Psoas muscle (tissue), 8 donors: Measurements from ENCODE around the gene SLITRK4. TPM values are rescaled to one million over a fixed set of nuclear protein-coding genes. Genes with fewer than 3 reads are reported as not detected.

Experiments used
- ATAC-seq, 4 donors: fragments of 200-7000 bp; cut with Tn5 transposase; one replicate each; pipeline ENCODE4 v1.9.1; 2020; ENCODE audit warnings: moderate library complexity in 3 of 4, mild to moderate bottlenecking in 2 of 4
- DNase-seq, 2 donors: peaks; one replicate each; pipeline ENCODE4 v3.0.0-alpha.2; 2020
- H3K27ac ChIP-seq: fragments of 200-600 bp; one replicate; pipeline ENCODE4 v1.8.0; 2022
- H3K27me3 ChIP-seq, 3 donors: fragments of 200-600 bp in 1 of 3; one replicate each; pipeline versions ENCODE4 v1.6.1 to v1.8.0; 2013 to 2022; ENCODE audit warnings: low read length in 2 of 3, mild to moderate bottlenecking in 2 of 3, moderate library complexity in 1 of 3; ENCODE audit not compliant: insufficient read depth in 3 of 3
- H3K36me3 ChIP-seq, 2 donors: fragments of 200-600 bp in 1 of 2; one replicate each; pipeline versions ENCODE4 v1.6.1 to v1.8.0; 2013 to 2022; ENCODE audit warnings: low read depth in 1 of 2, mild to moderate bottlenecking in 1 of 2, moderate library complexity in 1 of 2; ENCODE audit not compliant: insufficient read depth in 1 of 2
- H3K4me1 ChIP-seq: fragments of 200-600 bp; one replicate; pipeline ENCODE4 v1.8.0; 2022
- H3K4me3 ChIP-seq: fragments of 200-600 bp; one replicate; pipeline ENCODE4 v1.8.0; 2022; ENCODE audit warnings: mild to moderate bottlenecking
- H3K9me3 ChIP-seq: fragments of 200-600 bp; one replicate; pipeline ENCODE4 v1.8.0; 2022
- WGBS, 3 donors: extraction: QIAGEN DNeasy Blood & Tissue Kit; methylation state at CpG; one replicate each; pipeline versions ENCODE4 v1.1.6 to v1.1.7; 2013; 5-methylcytosine and 5-hydroxymethylcytosine counted together
- intact Hi-C, 2 donors: fragments of 100-400 bp; cut with DNase I; formaldehyde crosslinking; loops; one replicate each; pipeline versions ENCODE4 v1.11.0 to v1.14.2; 2022
- long read RNA-seq, 2 donors: library from polyadenylated mRNA; unstranded; transcript quantifications; one replicate each; pipeline ENCODE4 v2.0.0, GENCODE V29; 2021
- polyA plus RNA-seq, 3 donors: library from polyadenylated mRNA; stranded (reverse); fragments of 200-250 nt; gene quantifications; one replicate each; pipeline ENCODE4 v1.2.3, GENCODE V29; 2013
- total RNA-seq, 4 donors: library from RNA; stranded (reverse); fragmentation: NEBNext Ultra II Directional in 2 of 4; extraction: Animal tissue kit (Norgen Biotek cat#: 25700) in 2 of 4; gene quantifications; one replicate each; pipeline versions ENCODE4 v1.2.1 to v1.2.4, GENCODE V29; 2021 to 2023
- TF ChIP-seq, protein P1 (sequence below): fragments of 200-600 bp; IDR thresholded peaks from one replicate; pipeline ENCODE4 v1.8.0; 2022; ENCODE audit warnings: antibody characterized with exemption
- donor health status: healthy with polysubstance abuse.
- donor health status: DM: no; HTN: no; CAD: no; lungs with moderate emphysema.
- donor health status: Bipolar disorder and iron deficiency.
- donor health status: healthy.
- donor health status: DM: yes; HTN: yes; CAD: no.
- donor health status: DM: no; HTN: no; CAD: no.
- donor health status: DM: no; HTN: no; CAD: no.
- donor health status: DM: yes; HTN: yes; CAD: no.

Gene SLITRK4, protein sequence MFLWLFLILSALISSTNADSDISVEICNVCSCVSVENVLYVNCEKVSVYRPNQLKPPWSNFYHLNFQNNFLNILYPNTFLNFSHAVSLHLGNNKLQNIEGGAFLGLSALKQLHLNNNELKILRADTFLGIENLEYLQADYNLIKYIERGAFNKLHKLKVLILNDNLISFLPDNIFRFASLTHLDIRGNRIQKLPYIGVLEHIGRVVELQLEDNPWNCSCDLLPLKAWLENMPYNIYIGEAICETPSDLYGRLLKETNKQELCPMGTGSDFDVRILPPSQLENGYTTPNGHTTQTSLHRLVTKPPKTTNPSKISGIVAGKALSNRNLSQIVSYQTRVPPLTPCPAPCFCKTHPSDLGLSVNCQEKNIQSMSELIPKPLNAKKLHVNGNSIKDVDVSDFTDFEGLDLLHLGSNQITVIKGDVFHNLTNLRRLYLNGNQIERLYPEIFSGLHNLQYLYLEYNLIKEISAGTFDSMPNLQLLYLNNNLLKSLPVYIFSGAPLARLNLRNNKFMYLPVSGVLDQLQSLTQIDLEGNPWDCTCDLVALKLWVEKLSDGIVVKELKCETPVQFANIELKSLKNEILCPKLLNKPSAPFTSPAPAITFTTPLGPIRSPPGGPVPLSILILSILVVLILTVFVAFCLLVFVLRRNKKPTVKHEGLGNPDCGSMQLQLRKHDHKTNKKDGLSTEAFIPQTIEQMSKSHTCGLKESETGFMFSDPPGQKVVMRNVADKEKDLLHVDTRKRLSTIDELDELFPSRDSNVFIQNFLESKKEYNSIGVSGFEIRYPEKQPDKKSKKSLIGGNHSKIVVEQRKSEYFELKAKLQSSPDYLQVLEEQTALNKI
- total RNA-seq (10 to 100 TPM; 12.9 to 39.2 (median 14.3) TPM), polyA plus RNA-seq (10 to 100 TPM in 1 of 3 donors, 1 to 10 TPM in 1, under 1 TPM in 1; 0.13 to 31.5 (median 8.6) TPM)
- long read RNA-seq, donor 1, full-length matches to known transcripts, result 22 of 25 reads
- long read RNA-seq, donor 1, partial matches to known transcripts, result 0 of 25 reads
- long read RNA-seq, donor 1, other reads (novel, unspliced or antisense), result 3 of 25 reads
- long read RNA-seq, donor 2, full-length matches to known transcripts, result 21 of 27 reads
- long read RNA-seq, donor 2, partial matches to known transcripts, result 0 of 27 reads
- long read RNA-seq, donor 2, other reads (novel, unspliced or antisense), result 6 of 27 reads

DNA sequence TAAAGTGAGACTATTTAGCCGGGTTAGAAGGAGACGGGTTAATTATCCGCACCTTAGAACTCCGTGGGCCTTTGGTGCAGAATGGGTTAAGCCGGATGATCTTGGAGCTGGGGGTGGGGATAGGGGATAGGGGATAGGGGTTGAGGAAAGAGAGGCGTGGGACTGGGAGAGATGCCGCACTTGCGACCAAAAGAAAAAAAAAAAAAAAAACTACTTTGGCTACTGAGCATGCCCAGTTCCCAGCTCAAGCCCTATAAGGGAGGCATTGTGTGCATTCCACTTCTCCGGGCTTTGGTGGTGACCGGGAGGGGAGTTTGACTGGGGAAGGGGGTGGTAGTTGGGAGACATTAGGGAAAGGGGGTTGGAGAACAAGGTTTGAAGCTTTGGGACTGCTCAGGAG is at the start of gene SLITRK4:
SLITRK4 (minus strand) TSS at position 187 of the 400 bp plus-strand sequence. CDS start 4,993 bp downstream, outside the sequence.
- Histone ChIP-seq H3K4me3 (peak within 1 kb of the TSS; percentile 64), H3K4me1 (no peaks in the 10 kb centered on the region), H3K27me3 (peaks cover 2 to 19% (median 2%) of the 10 kb centered on the region in 3 donors), H3K36me3 (no peaks in the 10 kb centered on the region), H3K27ac (no peak within 1 kb of the TSS), H3K9me3 (no peaks in the 10 kb centered on the region)
- ATAC-seq (peak; percentile 13 to 38 (median 36)), DNase-seq (no peak)
- intact Hi-C loops, result no loop called here
- TF ChIP-seq, protein P1, sequence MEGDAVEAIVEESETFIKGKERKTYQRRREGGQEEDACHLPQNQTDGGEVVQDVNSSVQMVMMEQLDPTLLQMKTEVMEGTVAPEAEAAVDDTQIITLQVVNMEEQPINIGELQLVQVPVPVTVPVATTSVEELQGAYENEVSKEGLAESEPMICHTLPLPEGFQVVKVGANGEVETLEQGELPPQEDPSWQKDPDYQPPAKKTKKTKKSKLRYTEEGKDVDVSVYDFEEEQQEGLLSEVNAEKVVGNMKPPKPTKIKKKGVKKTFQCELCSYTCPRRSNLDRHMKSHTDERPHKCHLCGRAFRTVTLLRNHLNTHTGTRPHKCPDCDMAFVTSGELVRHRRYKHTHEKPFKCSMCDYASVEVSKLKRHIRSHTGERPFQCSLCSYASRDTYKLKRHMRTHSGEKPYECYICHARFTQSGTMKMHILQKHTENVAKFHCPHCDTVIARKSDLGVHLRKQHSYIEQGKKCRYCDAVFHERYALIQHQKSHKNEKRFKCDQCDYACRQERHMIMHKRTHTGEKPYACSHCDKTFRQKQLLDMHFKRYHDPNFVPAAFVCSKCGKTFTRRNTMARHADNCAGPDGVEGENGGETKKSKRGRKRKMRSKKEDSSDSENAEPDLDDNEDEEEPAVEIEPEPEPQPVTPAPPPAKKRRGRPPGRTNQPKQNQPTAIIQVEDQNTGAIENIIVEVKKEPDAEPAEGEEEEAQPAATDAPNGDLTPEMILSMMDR, result no peak
- 0 to 29% (median 12%) methylated on average over 7 to 10 of the region's 10 CpGs for WGBS, 3 donors

DNA sequence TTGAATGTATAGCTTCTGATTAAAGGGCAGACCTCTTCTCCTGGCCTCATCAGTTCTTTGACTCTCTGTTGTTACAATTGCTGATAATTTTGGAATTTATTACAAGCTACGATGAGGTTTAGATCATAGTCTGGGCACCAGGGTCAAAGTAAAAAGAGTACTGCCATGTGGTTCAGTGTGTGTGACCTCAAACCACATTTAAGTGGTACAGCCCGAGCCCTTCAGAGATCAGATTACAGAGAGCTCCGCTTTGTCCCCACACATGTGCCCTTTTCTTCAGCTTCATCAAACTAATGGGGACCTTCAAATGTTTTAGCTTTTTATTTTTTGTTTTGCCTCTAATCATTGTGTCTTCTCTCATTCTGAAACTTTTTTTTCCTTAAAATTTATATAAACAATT is 47.6 kb upstream of the SLITRK4 start:
- no peak for DNase-seq
- 19 to 36% (median 33%) methylated on average over 3 of the region's 3 CpGs for WGBS, 3 donors
- intact Hi-C loops, result no loop called here
- H3K36me3 ChIP-seq, result no peaks in the 10 kb centered on the region
- H3K27me3 ChIP-seq, result no peaks in the 10 kb centered on the region
- ATAC-seq, result no peak
- no peaks in the 10 kb centered on the region for H3K9me3 ChIP-seq
- no peaks in the 10 kb centered on the region for H3K4me1 ChIP-seq
- TF ChIP-seq, protein P1, result no peak
- H3K27ac ChIP-seq, result no peak overlapping the region
- H3K4me3 ChIP-seq, result no peak overlapping the region

DNA sequence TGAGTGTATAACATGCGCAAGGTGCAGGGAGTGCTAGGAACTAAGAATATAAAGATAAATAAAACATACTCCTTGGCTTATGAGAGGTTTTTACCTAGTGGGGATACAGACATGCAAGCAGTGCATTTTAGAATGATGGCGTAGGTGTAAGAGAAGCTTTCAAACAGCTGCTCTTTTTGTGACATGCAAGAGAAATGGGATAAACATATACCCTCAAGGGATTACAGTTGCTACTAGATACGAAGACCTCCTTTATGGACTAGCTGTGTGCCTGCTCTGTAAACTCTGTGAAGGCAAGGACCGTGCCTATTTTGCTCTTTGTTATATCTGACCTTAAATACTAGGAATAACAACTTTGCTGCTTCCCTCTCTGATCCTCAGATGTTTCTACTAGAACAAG is 39.0 kb upstream of the SLITRK4 start:
- TF ChIP-seq, protein P1, result no peak
- DNase-seq, result no peak
- Histone ChIP-seq H3K4me3 (no peak overlapping the region), H3K9me3 (no peaks in the 10 kb centered on the region), H3K4me1 (no peaks in the 10 kb centered on the region), H3K27ac (no peak overlapping the region), H3K27me3 (no peaks in the 10 kb centered on the region), H3K36me3 (no peaks in the 10 kb centered on the region)
- no peak for ATAC-seq
- 43 to 49% (median 45%) methylated on average over 4 of the region's 4 CpGs for WGBS, 3 donors
- intact Hi-C loops, result no loop called here

DNA sequence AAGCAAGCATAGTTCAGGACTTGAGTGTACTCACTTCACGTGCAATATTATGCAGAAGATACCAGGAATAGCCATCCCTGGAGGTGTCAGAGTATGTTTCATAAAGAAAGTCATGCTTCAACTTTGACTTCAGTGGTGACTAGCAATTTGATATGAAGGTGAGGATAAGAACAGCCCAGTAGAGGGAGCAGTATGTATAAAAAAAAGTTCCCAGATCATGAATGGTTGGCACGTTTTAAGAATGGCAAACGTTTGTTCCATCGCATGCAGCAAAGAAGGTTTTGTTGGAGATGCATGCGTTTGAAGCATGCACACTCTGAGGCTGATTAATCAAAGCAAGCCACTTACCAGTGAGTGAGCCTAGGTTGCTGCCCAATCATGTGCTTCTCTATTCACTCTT is 33.5 kb upstream of the SLITRK4 start:
- no peaks in the 10 kb centered on the region for H3K4me1 ChIP-seq
- WGBS, 3 donors, result 6 to 16% (median 9%) methylated on average over 5 of the region's 5 CpGs
- H3K4me3 ChIP-seq, result no peak overlapping the region
- ATAC-seq (no peak), DNase-seq (no peak)
- no peaks in the 10 kb centered on the region for H3K9me3 ChIP-seq
- no peaks in the 10 kb centered on the region for H3K36me3 ChIP-seq
- H3K27ac ChIP-seq, result no peak overlapping the region
- intact Hi-C loops, result loop anchor here in 1 of 2 donors (5.0 kb wide), 1 partner anchor 1518 kb away; no protein-coding TSS in a partner anchor
- H3K27me3 ChIP-seq, result no peaks in the 10 kb centered on the region
- TF ChIP-seq, protein P1, result no peak
